NCI-H226 (cell line): ENCODE measurements around the gene TNS1.

ENCODE experiments used
- DNase-seq: peaks from one replicate; pipeline ENCODE4 v3.0.0-alpha.2; 2015

Gene TNS1

GRCh38 chr2:217998926-217999594, 3.7 kb downstream of the TNS1 start:
- DNase-seq = no peak

- no peak for DNase-seq
Observed at GRCh38 chr2:217997510-217997909, 5.3 kb downstream of the TNS1 start.

GRCh38 chr2:217996361-217996760, 6.4 kb downstream of the TNS1 start:
- DNase-seq = peak; percentile 33

GRCh38 chr2:217995731-217996231, 7.0 kb downstream of the TNS1 start:
- no peak for DNase-seq

GRCh38 chr2:217994776-217995274, 8.0 kb downstream of the TNS1 start:
- peak; percentile 33 for DNase-seq

- no peak for DNase-seq
Observed at GRCh38 chr2:217993817-217994463, 8.9 kb downstream of the TNS1 start.

- no peak for DNase-seq
Observed at GRCh38 chr2:217993138-217993537, 9.7 kb downstream of the TNS1 start.

GRCh38 chr2:217992061-217992460, 10.7 kb downstream of the TNS1 start:
- DNase-seq = no peak

GRCh38 chr2:217990791-217991465, 11.9 kb downstream of the TNS1 start:
- no peak for DNase-seq

- no peak for DNase-seq
Observed at GRCh38 chr2:217990389-217990788, 12.4 kb downstream of the TNS1 start.

GRCh38 chr2:217989221-217989948, 13.4 kb downstream of the TNS1 start:
- DNase-seq = no peak

GRCh38 chr2:217988840-217989204, 14.0 kb downstream of the TNS1 start:
- peak; percentile 20 for DNase-seq

GRCh38 chr2:217988014-217988839, 14.6 kb downstream of the TNS1 start:
- no peak for DNase-seq

- DNase-seq = no peak
Observed at GRCh38 chr2:217987391-217987790, 15.4 kb downstream of the TNS1 start.

- no peak for DNase-seq
Observed at GRCh38 chr2:217986256-217986961, 16.4 kb downstream of the TNS1 start.

GRCh38 chr2:217983276-217984233, 19.2 kb downstream of the TNS1 start:
- DNase-seq = no peak

GRCh38 chr2:217981971-217982370, 20.8 kb downstream of the TNS1 start:
- no peak for DNase-seq

GRCh38 chr2:217981084-217981730, 21.6 kb downstream of the TNS1 start:
- DNase-seq = no peak

- DNase-seq = no peak
Observed at GRCh38 chr2:217980591-217980990, 22.2 kb downstream of the TNS1 start.

- no peak for DNase-seq
Observed at GRCh38 chr2:217980036-217980435, 22.8 kb downstream of the TNS1 start.
